MM.1S (cell line): ENCODE measurements around the gene CHMP1A.
"Not testable (repeated sequence)": the region's sequence is repeated elsewhere in the genome, so short reads cannot be mapped to it uniquely, and the experiment has no call there.

Experiments
- DNase-seq: peaks from one replicate; pipeline ENCODE4 v3.0.0-alpha.2; 2015
- H2AFZ ChIP-seq: fragments of 300-600 bp; sonication (generic); 2 replicates; pipeline ENCODE4 v1.6.0; 2016; ENCODE audit warnings: antibody characterized with exemption, low read length
- H3F3A ChIP-seq: fragments of 300-600 bp; sonication (generic); 2 replicates; pipeline ENCODE4 v1.6.1; 2016; ENCODE audit warnings: mild to moderate bottlenecking, antibody characterized with exemption, low read length, moderate library complexity, mixed read lengths; ENCODE audit not compliant: insufficient read depth
- H3K27ac ChIP-seq: fragments of 300-600 bp; sonication (generic); 2 replicates; pipeline ENCODE4 v1.5.1; 2016; ENCODE audit warnings: mild to moderate bottlenecking, low read length
- H3K27me3 ChIP-seq: fragments of 300-600 bp; sonication (generic); replicated peaks from 2 replicates; pipeline ENCODE4 v1.6.0; 2016; ENCODE audit warnings: low read length; ENCODE audit not compliant: insufficient read depth
- H3K36me3 ChIP-seq: fragments of 300-600 bp; sonication (generic); replicated peaks from 2 replicates; pipeline ENCODE4 v1.6.1; 2016; ENCODE audit warnings: mild to moderate bottlenecking, low read length, mixed read lengths; ENCODE audit not compliant: insufficient read depth
- H3K4me1 ChIP-seq: fragments of 300-600 bp; sonication (generic); 2 replicates; pipeline ENCODE4 v1.6.1; 2016; ENCODE audit warnings: low read length, mixed read lengths
- H3K4me2 ChIP-seq: fragments of 300-600 bp; sonication (generic); 2 replicates; pipeline ENCODE4 v1.6.0; 2016; ENCODE audit warnings: low read depth, low read length
- H3K4me3 ChIP-seq: fragments of 300-600 bp; sonication (generic); 2 replicates; pipeline ENCODE4 v1.5.1; 2016; ENCODE audit warnings: low read length, mixed read lengths
- H3K79me2 ChIP-seq: fragments of 300-600 bp; sonication (generic); 2 replicates; pipeline ENCODE4 v1.6.1; 2016; ENCODE audit warnings: mixed run types, low read length, mixed read lengths
- H3K9ac ChIP-seq: fragments of 300-600 bp; sonication (generic); 2 replicates; pipeline ENCODE4 v1.6.1; 2016; ENCODE audit warnings: low read length, mixed read lengths
- H3K9me2 ChIP-seq: fragments of 300-600 bp; sonication (generic); replicated peaks from 2 replicates; pipeline ENCODE4 v1.6.1; 2016; ENCODE audit warnings: mild to moderate bottlenecking, low read length, mixed read lengths; ENCODE audit not compliant: insufficient read depth
- H3K9me3 ChIP-seq: fragments of 300-600 bp; sonication (generic); replicated peaks from 2 replicates; pipeline ENCODE4 v1.6.1; 2016; ENCODE audit warnings: mild to moderate bottlenecking, low read length, mixed read lengths; ENCODE audit not compliant: insufficient read depth
- H4K20me1 ChIP-seq: fragments of 300-600 bp; sonication (generic); 2 replicates; pipeline ENCODE4 v1.6.1; 2016; ENCODE audit warnings: mild to moderate bottlenecking, low read length, moderate library complexity, mixed read lengths; ENCODE audit not compliant: insufficient read depth
- CTCF ChIP-seq: fragments of 300-600 bp; sonication (generic); IDR thresholded peaks from 2 replicates; pipeline ENCODE4 v1.5.1; 2016; ENCODE audit warnings: antibody characterized with exemption, low read length, mixed read lengths
- EZH2 ChIP-seq: fragments of 300-600 bp; sonication (generic); optimal IDR thresholded peaks from 2 replicates; pipeline ENCODE3; 2017; ENCODE audit warnings: low read depth, mild to moderate bottlenecking, antibody characterized with exemption, low read length, mixed read lengths
- EZH2phosphoT487 ChIP-seq: fragments of 300-600 bp; sonication (generic); IDR thresholded peaks from 2 replicates; pipeline ENCODE4 v1.6.1; 2018; ENCODE audit warnings: antibody characterized with exemption, low read length

CHMP1A gene

DNA sequence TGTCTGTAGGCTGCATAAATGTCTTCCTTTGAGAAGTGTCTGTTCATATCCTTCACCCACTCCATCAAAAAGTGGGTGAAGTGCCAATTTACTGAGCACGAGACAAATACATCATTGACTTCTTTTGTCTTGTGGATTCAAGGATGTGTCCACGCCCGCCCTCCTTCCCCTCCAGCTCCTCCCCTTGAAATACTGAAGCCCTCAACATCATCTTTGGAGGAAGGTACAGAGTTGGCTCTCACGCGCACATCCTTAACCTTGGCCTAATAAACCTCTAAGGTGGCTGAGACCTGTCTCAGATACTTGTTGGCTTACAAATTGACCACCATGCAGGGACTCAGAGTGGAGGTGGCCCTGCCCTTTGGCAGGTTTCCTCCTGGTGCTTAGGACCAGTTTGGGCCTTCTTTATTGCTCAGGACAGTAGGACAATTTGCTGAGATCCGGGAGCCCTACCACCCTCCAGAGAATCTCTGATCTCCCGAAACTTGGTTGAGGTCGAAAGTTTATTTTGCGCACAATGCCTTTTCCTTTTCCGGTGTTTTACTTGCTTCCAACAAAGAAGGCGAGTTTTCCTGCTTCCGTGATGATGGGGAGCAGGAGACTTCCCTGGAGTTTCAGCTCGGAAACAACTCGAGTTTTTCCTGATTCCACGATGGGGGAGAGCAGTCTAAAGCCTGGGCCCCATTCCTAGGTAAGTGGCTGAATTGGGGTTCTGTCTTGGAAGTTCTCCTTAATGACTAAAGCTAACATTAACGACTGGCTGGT, 14.9 kb upstream of the CHMP1A start:
- no peak for DNase-seq
- Histone ChIP-seq H3K4me1 (no peaks in the 10 kb centered on the region), H3K27me3 (no peaks in the 10 kb centered on the region), H3K4me3 (no peak overlapping the region), H3K9me2 (no peaks in the 10 kb centered on the region), H3K9me3 (no peaks in the 10 kb centered on the region), H2AFZ (no peak overlapping the region), H3K4me2 (no peak overlapping the region), H4K20me1 (no peaks in the 10 kb centered on the region), H3K27ac (no peak overlapping the region), H3K9ac (no peak overlapping the region), H3K79me2 (no peaks in the 10 kb centered on the region), H3K36me3 (no peaks in the 10 kb centered on the region), H3F3A (no peaks in the 10 kb centered on the region)
- TF ChIP-seq EZH2phosphoT487: no peak
- TF ChIP-seq CTCF: no peak
- no peak for TF ChIP-seq EZH2

DNA sequence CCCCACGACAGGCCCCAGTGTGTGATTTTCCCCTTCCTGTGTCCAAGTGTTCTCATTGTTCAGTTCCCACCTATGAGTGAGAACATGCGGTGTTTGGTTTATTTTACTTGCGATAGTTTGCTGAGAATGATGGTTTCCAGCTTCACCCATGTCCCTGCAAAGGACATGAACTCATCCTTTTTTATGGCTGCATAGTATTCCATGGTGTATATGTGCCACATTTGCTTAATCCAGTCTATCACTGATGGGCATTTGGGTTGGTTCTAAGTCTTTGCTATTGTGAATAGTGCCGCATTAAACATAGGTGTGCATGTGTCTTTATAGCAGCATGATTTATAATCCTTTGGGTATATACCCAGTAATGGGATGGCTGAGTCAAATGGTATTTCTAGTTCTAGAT, 14.1 kb upstream of the CHMP1A start:
- H3K9me3 ChIP-seq, H3K36me3 ChIP-seq, H3F3A ChIP-seq, H3K4me3 ChIP-seq, H3K4me1 ChIP-seq, DNase-seq, H3K27me3 ChIP-seq, H3K79me2 ChIP-seq, H2AFZ ChIP-seq, H3K9me2 ChIP-seq, H3K27ac ChIP-seq, H4K20me1 ChIP-seq, H3K4me2 ChIP-seq, H3K9ac ChIP-seq: not testable (repeated sequence)

DNA sequence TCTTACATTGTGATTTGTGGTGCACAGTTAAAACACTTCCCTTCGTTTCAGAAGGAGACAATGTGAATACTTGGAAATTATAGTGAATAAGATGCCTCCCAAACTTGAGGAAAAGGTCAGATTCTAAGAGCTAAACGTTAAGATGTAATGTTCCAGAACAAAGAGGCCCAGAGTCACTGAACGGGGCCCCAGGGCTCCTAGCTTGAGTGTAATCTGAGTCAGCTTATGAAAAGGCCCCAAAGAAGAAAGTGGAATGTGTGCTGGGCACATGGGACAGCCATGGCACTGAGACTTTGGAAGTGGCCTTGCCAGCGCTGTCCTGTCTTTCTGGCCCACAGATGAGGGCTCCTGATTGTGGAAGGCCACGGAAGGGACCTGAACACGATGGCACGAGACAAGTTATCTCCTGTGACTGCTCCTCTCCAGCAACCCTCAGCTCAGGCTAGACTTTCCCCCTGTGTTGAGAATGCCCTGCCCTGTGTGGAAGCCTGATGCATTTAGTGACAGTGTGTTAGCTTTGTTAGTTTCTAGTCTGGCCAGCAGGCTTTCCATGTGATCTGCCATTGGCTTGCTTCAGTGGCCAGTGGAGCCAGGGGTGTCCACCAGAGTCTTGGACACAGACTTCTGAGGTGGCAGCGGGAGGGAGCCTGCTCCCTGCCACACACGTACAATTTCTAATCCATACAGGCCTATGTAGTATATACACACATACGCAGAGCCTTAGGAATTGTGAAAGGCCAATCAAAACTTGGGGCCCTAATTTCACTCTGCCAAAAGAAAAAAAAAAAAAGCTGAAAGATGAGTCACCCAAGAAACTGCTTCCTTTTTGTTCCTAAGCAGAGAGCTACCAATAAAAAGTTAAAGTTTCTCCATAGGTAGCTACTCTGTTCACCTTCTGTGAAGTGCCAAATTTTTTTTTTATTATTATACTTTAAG, 13.3 kb upstream of the CHMP1A start:
- no peak for DNase-seq
- Histone ChIP-seq H3K27ac (no peak overlapping the region), H2AFZ (no peak overlapping the region)

DNA sequence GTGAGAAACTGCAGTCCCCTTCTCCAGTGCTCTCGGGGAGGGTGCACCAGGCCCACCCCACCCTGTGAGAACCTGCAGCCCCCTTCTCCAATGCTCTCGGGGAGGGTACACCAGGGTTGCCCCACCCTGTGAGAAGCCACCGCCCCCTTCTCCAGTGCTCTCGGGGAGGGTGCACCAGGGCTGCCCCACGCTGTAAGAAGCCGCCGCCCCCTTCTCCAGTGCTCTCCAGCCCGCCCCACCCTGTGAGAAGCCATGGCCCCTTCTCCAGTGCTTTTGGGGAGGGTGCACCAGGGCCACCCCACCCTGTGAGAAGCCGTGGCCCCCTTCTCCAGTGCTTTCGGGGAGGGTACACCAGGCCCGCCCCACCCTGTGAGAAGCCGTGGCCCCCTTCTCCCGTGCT, 12.2 kb upstream of the CHMP1A start:
- Histone ChIP-seq H3K9me2 (no peaks in the 10 kb centered on the region), H3K4me2 (no peak overlapping the region), H3K9ac (no peak overlapping the region), H3K36me3 (no peaks in the 10 kb centered on the region), H3F3A (no peaks in the 10 kb centered on the region), H3K27me3 (no peaks in the 10 kb centered on the region), H3K9me3 (no peaks in the 10 kb centered on the region), H2AFZ (no peak overlapping the region), H3K4me3 (no peak overlapping the region), H3K4me1 (no peaks in the 10 kb centered on the region), H3K79me2 (no peaks in the 10 kb centered on the region), H4K20me1 (no peaks in the 10 kb centered on the region), H3K27ac (no peak overlapping the region)
- TF ChIP-seq EZH2 (no peak), EZH2phosphoT487 (no peak), CTCF (no peak)
- no peak for DNase-seq

More for the DNA sequence above, 13.3 kb upstream of the CHMP1A start:
- TF ChIP-seq EZH2: no peak
- Histone ChIP-seq H3K9me3 (no peaks in the 10 kb centered on the region), H3K36me3 (no peaks in the 10 kb centered on the region), H3K4me3 (no peak overlapping the region), H3K27me3 (no peaks in the 10 kb centered on the region), H3K79me2 (no peaks in the 10 kb centered on the region), H3K9ac (no peak overlapping the region), H3F3A (no peaks in the 10 kb centered on the region), H3K4me1 (no peaks in the 10 kb centered on the region), H4K20me1 (no peaks in the 10 kb centered on the region), H3K9me2 (no peaks in the 10 kb centered on the region), H3K4me2 (no peak overlapping the region)
